Activated T-cell treated with anti-CD3 and anti-CD28 coated beads for 1 hour (primary cell): ENCODE results near the gene AP5Z1.
"Not testable (repeated sequence)": the region's sequence is repeated elsewhere in the genome, so short reads cannot be mapped to it uniquely, and the experiment has no call there.

Experiments used
- DNase-seq: peaks from one replicate; pipeline ENCODE4 v3.0.0-alpha.2; 2020; ENCODE audit warnings: low read depth

Gene AP5Z1

GRCh38 chr7:4788627-4789189 is 13.3 kb downstream of the AP5Z1 start:
- no peak for DNase-seq

- no peak for DNase-seq
Observed at GRCh38 chr7:4789194-4790077, 14.0 kb downstream of the AP5Z1 start.

GRCh38 chr7:4790078-4790465 is 14.6 kb downstream of the AP5Z1 start:
- DNase-seq: no peak

DNA sequence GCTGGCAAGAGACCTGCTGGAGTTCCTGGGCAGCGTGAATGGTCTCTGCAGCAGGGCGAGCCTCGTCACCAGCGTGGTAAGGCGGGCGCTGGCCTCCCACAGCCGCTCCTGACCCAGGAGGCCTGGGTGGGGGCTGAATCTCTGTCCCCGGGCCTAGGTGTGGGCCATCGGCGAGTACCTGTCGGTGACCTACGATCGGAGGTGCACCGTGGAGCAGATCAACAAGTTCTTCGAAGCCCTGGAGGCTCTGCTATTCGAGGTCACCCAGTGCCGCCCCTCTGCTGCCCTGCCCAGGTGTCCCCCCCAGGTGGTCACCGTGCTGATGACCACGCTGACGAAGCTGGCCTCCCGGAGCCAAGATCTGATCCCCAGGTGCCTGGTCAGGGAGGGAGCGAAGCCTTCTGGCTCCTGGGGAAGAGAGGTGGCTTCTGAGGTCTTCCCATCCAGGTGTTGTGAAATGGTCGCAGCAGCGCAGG is 15.1 kb downstream of the AP5Z1 start:
- no peak for DNase-seq

DNA sequence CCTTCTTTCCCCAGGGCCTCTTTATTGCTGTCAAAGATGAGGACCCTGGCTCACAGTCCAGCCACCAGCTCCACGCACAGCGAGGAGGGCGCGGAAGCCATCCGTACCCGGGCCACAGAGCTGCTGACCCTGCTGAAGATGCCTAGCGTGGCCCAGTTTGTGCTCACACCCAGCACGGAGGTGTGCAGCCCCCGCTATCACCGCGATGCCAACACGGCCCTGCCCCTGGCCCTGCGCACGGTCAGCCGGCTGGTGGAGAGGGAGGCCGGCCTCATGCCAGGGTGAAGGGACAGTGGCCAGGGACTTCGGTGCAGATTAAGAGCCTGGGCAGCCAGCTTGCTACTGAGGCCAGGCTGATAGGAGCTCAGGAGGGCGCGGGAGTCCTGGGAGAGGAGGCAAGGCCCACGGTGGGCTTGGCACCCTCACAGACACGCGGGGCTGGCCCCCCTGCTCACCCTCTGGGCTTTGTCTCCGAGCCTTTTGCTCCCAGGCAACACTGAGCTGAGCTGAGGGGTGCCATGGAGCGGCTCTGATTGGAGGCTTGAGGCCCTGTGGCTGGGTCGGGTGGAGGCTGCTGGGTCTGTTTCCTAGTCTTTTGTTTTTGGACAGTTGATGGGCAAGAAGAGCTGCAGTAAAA is 15.8 kb downstream of the AP5Z1 start:
- DNase-seq: no peak

DNA sequence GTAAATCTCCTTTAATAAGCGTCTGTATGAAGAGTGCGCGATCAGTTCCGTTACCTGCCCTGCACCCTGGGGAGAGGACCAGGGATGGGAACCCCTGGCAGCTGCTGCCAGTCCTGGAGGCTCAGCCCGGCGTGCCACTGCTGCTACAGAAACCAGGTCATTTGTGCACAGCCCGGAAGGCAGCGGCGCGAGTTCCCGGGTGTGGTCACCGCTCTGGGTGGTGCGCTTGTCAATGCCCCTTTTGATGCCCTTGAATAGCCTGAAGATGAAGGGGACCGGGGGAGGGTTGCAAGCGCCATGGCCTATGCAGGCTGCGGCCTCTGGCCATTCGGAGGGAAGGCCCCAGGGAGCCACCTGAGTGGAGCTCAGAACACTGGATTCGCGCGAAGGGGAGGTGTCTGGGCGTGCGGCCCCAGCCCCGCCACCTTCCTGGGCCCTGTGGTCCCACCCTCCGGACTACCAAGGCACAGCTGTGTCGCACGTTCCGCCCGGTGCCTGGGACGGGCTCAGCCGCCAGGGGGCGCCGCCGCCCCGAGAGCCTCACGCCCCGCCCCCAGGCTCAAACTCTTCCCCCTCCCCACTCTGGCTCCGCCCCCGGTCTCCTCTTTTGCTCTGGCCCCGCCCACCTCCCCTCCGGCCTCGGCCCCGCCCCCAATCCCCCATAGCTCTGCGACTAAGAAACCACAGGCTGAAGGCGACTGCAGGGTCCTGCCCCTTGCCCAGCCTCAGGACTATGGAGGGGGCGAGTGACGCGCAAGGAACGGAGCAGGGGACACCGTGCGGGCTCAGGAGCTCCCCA is 16.5 kb downstream of the AP5Z1 start:
- DNase-seq: peak; percentile 78

DNA sequence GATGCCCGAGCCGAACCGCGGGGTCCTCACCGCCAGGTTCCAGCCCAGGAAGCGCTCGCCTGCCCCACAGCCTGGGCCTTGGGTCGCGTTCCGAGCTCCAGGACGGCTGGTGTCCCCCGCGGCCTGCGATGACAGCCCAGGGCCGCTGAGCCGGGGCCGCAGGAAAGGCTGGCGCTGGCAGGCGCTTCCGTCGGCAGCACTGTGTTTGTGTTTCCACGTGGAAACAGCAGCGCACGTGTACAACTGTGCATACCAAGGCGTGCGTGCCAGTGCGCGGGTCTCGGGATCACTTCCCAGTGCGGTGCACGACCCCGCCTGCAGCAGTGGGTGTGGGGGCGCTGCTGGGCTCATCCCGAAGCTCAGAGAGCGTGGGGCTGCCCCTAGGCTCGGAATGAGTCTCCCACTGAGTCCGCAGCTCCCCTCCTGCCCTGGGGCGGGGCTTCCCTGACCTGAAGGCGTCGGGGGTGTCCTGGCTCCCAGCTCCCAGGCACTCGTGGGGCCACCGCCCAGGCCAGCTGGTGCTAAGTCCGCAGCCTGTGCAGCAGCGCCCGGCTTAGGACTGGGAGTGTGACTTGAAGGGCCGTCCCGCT is 17.2 kb downstream of the AP5Z1 start:
- no peak for DNase-seq

DNA sequence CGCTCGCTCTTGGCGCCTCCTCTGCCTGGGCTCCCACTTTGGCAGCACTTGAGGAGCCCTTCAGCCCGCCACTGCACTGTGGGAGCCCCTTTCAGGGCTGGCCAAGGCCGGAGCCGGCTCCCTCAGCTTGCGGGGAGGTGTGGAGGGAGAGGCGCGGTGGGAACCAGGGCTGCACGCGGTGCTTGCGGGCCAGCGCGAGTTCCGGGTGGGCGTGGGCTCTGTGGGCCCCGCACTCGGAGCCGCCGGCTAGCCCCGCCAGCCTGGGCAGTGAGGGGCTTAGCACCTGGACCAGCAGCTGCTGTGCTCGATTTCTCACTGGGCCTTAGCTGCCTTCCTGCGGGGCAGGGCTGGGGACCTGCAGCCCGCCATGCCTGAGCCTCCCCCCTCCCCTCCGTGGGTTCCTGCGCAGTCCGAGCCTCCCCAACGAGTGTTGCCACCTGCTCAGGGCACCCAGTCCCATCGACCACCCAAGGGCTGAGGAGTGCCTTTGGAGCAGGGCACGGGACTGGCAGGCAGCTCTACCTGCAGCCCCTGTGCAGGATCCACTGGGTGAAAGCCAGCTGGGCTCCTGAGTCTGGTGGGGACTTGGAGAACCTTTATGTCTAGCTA is 18.1 kb downstream of the AP5Z1 start:
- not testable (repeated sequence) for DNase-seq

DNA sequence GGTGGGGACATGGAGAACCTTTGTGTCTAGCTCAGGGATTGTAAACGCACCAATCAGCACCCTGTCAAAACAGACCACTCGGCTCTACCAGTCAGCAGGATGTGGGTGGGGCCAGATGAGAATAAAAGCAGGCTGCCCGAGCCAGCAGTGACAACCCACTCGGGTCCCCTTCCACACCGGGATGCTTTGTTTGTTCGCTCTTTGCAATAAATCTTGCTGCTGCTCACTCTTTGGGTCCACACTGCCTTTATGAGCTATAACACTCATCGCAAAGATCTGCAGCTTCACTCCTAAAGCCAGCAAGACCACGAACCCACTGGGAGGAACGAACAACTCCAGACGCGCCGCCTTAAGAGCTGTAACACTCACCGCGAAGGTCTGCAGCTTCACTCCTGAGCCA is 18.7 kb downstream of the AP5Z1 start:
- DNase-seq: not testable (repeated sequence)

DNA sequence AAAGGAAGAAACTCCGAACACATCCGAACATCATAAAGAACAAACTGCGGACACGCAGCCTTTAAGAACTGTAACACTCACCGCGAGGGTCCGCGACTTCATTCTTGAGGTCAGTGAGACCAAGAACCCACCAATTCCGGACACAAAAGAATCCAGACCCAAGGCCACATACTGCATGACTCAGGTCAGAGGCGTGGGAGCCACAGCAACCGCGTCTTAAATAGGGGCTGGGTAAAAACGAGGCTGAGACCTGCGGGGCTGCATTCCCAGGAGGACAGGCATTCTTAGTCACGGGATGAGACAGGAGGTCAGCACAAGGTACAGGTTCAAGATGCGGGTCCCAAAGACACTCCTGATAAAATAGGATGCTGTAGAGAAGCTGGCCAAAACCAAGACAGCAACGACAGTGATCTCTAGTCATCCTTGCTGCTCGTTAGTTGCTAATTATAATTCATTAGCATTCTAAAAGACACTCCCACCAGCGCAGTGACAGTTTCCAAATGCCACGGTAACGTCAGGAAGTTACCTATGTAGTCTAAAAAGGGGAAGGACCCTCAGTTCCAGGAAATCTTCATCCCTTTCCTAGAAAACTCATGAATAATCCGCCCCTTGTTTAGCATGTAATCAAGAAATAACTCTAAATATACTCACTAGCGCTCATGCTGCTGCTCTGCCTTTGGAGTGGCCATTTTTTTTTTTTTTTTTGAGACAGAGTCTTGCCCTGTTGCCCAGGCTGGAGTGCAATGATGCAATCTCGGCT is 19.3 kb downstream of the AP5Z1 start:
- DNase-seq: no peak

DNA sequence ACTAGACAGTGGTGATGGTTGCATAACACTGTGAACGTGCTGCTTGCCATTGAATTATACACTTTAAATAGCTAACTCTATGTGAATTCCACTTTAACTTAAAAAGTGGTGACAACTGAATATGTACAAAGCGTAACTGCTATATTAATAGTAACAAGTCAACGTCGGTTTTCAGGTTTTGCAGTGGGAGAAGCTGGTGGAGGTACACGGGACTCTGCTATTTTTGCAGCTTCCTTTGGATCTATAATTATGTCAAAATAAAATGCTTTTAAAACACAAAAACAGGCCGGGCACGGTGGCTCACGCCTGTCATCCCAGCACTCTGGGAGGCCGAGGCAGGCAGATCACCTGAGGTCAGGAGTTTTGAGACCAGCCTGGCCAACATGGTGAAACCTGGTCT is 21.0 kb downstream of the AP5Z1 start:
- no peak for DNase-seq

DNA sequence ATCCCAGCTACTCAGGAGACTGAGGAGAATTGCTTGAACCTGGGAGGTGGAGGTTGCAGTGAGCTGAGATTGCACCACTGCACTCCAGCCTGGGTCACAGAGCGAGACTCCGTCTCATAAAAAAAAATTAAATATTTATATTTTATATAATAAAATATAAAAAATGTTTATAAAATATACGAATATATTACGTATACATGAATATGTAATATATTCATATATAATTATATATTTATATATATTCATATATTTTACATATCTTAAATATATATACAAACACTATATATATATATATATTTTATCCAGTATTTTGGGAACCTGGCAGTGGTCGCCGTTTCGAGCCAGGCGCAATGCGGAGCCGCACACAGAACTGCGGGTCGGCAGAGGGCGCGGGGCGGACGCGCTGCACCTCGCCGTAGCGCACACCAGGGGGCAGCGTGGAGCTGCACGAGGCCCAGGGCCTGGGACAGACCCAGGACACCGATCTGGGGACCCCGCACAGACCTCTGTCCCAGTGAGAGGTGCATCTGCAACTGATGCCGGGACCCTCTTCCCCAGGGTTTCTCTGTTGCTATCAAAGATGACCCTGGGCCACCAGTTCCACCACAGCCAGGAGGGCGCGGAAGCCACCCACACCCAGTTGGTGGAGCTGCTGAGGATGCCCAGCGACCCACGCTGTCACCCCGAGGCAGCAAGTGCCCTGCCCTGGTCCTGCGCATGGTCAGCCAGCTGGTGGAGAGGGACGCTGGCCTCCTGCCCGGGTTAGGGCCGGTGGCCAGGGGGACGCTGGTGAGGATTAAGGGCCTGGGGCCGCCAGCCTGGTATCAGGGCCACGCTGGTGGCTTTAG is 22.7 kb downstream of the AP5Z1 start:
- peak; percentile 45 for DNase-seq

GRCh38 chr7:4798706-4799235 is 23.3 kb downstream of the AP5Z1 start:
- no peak for DNase-seq

DNA sequence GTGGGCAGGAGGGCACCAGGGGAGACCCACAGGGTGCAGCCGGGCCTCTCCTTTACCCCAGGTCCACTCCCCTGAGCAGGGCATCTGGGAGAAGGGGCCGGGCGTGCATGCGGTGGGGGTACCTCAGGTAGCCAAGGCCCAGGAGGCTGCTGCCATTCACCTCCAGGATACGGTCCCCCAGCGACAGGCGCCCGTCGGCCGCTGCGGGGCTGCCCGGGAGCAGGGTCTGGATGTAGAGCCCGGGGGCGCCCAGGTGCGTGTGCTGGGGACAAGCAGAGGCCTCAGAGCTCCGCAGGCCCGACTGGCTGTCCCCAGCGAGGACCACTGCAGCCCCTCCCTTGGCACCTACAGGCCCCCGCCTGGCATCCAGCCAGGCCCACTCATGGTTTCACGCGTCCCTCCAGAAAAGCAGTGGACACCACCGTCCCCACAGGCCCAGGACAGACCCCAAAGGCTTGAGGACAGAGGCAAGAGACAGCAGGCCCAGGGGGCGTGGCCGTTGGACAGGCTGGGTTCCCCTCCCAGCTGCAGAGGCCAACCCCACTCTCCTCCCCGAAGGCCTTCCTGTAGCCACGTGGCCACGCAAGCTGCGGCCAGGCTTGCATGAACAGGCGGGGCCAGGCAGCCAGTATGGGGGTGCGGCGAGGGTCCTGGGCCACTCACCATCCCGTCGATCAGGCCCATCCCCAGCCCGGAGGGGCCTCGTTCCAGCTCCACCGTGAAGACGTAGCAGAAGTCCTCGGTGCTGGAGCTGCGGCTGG is 24.3 kb downstream of the AP5Z1 start:
- DNase-seq: no peak

GRCh38 chr7:4800487-4800886 is 25.1 kb downstream of the AP5Z1 start:
- no peak for DNase-seq

DNA sequence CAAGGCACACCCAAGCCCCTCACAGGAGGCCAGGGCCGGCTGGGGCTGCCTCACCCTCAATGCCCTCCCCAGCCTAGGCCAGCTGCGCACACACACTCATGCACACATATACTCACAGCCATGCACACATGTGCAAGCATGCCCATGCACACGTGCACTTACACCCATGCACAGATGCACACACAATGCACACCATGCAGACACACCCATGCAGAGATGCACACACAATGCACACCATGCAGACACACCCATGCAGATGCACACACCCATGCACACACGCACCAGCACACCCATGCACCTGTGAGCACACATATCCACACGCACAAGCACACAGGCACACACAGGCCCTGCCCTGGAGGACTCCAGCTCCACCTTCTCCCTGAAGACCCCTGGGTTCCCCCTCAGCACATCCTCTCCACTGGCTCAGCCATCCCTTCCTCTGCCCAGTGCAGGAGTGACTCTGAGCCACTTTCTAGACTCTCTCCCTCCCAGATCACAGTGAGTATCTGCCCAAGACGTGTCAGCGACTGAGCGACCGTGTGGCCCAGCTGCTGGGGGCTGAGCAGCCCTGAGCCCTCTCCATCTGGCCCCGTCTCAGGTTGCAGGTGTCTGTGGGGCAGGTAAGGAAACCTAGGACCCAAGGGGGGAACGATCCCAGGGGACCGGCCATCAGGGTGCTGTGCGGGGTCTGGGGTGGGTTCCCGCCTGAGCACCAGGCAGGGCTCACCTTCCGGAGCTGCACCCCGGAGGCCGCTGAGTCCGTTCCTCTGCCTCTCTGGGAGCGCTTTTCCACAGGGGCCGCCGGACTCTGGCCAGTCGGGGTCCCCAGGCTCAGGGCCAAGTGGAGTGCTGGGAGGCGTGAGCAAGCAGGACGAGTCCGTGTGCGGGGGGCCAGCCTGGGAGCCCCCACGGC is 25.8 kb downstream of the AP5Z1 start:
- no peak for DNase-seq

DNA sequence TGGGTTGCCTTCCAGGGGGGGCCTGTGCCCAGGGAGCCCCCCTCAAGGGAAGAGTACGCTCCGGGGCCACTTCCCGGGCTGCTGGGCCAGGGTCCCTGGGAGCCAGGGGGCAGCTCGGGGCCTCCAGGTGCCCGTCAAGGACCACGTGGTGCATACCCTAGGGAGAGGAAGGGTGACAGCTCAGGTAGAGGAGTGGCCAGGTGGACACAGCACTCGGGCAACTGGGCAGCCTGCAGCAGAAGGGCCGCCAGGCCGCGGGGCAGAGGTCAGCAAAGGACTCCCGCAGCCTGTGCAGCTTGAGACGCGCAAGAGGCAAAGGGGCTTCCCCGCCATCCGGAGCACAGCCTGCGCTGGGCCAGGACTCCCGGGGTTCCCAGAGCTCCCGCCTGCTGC is 26.4 kb downstream of the AP5Z1 start:
- DNase-seq: no peak

GRCh38 chr7:4802577-4802976 is 27.2 kb downstream of the AP5Z1 start:
- not testable (repeated sequence) for DNase-seq
